Hematopoietic multipotent progenitor cell treated with erythropoietin and hydrocortisone succinate and interleukin-3 and kit ligand, for 17 days (in vitro differentiated cells): ENCODE measurements around the gene PBX1.

Experiments used
- DNase-seq: peaks from one replicate; pipeline ENCODE4 v3.0.0-alpha.2; 2015; ENCODE audit warnings: low spot score

Gene PBX1

DNA sequence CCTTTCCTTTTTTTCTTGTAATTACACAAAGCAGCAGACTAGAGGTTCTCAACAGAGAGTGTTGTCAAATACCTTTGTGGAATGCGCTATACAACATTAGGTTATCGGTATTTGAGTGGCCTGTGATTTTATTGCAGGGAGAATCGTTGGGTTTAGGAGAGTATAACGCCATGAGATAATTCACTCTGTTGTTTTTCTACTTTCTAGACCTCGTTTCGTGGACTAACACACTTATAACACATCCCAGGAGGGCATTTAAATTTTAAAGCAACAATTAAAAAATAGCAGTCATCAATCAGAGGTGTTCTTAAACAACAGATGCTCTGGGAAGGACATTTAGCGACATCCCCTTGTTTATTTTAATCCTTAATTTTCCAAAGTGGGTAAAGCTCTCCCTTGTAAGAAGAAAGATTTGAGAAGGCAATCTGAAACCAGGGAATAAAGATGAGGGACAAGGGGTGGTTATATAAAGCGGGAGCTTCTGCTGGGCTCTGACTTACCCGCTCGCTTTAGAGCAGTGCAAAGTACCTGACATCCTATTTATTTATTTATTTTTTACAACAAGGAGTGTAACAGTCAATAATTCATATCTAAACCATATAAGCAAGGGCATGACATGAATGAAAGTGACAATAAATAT, 4.9 kb downstream of the PBX1 start:
- DNase-seq = no peak

DNA sequence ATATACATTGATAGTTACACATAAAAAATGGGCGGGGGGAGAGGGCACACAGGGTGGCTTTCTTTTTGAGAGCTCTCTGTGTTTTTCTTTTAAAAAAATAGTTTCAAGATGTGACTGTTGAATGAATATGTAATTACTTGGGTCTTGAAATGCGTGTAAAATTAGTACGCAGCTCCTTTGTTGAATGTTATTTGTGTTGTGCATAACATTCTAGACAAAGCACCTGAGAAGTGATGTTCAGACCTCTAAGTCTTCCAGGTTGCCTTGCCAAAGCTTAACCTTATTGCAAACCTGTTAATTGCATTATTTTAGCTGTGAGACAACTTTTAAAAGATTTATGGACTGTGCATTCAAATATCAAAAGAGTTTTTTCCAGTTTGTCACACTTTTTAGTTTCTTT, 5.4 kb downstream of the PBX1 start:
- DNase-seq = no peak

DNA sequence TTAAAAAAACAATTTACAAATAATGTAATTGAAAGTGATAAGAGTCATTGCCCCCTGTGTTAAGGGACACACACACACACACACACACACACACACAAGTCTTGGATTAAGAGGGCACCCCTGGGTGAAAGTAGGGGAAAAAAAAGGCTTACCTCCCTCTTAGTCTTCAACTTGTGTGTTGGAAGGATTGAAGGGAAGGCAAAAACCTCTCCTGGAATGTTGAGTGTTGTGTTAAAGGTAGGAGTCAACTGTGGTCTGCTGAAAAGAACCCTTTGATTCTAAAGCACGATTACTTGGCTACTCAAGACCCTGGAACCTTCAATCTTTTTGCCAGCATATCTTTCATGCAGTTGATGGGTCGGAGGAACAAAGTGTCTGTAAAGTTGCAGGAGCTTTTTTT, 6.4 kb downstream of the PBX1 start:
- DNase-seq = no peak

DNA sequence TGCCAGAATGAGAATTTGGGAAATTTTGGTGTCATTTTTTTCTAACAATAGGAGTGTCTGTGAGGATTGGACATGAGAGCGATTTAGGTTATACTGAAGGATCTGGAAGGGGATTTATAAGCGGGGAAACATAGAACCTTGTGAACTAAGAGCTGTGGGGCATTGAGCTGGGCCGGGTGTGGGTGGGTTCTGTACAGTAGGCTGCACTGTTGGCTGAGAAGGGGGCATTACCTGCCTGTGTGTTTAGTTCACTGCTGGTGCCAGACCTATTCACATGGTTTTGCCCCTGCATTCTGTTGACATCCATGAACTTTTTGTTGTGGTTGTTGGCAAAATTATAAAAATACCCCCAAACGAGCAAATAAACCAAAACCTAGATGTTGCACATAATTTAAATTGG, 8.8 kb downstream of the PBX1 start:
- DNase-seq = no peak

DNA sequence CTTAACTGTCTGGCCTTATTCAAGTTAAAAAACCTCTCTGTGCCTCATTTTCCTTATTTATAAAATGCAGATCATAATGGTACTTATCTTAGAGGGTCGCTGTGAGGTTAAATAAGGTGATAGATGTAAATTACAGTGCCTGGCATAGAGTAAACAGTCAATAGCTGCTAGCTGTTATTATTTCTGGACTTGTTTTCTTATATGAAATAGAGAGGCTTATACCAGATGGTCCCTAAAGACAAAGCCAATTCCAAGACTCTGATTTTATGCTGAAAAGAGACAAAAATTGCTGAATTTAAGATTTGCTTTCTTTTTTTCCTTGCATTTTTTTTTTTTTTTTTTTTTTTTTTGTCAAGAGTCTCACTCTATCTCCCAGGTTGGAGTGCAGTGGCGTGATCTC, 10.3 kb downstream of the PBX1 start:
- no peak for DNase-seq

DNA sequence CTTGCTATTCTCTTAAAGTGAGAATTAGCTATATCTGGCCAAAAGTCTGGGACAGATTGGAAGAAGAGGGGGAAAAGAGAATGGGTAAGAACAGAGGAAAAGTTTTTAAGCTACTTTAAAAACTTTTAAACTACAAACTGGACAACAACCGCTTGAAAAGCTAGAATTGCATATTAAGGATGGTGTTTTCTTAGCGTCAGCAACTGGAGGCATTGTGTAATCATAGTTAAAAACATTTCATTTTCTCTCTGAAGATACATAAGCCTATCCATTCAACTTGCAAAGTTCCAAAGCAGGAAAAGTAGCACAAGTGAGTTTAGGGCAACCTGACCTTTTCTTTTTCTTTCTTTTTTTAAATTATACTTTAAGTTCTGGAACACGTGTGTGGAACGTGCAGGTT, 10.9 kb downstream of the PBX1 start:
- no peak for DNase-seq

DNA sequence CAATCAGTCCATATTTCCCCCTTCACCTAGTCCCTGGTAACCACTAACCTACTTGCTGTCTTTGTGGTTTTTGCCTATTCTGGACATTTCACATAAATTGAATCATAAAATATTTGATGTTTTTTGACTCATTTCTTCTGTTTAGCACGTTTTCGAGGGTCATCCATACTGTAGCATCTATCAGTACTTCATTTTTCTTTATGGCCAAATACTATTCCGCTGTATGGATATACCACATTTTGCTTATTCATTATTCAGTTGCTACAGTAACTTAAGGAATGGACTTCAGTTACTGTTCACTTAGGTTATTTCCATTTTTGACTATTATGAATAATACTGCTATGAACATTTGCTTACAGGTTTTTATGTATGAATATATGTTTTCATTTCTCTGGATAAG, 12.3 kb downstream of the PBX1 start:
- no peak for DNase-seq

DNA sequence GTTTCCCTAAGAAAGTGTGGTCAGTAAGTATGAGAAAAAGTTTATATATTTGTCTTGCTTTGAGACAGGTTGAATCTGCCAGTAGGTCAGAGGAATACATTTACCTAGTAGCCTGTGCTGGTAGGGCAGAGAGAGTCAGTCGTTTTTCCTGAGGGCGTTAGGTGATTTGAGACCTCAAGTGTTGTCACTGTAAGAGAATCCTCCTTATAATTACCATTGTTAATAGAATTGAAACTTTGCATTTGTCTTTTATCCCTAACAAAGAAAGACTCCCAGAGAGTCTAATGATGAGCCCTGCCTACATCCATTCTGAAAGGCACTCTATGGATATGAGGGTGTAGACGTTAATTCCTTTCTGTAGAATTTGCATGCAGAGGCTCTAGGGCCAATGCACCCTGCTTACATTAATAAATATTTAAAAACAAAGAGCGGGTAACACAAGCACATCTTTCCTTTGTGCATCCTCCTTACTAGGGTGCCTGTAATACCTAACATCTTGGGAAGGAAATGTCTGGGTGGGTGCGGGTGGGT, 16.4 kb downstream of the PBX1 start:
- DNase-seq = no peak

DNA sequence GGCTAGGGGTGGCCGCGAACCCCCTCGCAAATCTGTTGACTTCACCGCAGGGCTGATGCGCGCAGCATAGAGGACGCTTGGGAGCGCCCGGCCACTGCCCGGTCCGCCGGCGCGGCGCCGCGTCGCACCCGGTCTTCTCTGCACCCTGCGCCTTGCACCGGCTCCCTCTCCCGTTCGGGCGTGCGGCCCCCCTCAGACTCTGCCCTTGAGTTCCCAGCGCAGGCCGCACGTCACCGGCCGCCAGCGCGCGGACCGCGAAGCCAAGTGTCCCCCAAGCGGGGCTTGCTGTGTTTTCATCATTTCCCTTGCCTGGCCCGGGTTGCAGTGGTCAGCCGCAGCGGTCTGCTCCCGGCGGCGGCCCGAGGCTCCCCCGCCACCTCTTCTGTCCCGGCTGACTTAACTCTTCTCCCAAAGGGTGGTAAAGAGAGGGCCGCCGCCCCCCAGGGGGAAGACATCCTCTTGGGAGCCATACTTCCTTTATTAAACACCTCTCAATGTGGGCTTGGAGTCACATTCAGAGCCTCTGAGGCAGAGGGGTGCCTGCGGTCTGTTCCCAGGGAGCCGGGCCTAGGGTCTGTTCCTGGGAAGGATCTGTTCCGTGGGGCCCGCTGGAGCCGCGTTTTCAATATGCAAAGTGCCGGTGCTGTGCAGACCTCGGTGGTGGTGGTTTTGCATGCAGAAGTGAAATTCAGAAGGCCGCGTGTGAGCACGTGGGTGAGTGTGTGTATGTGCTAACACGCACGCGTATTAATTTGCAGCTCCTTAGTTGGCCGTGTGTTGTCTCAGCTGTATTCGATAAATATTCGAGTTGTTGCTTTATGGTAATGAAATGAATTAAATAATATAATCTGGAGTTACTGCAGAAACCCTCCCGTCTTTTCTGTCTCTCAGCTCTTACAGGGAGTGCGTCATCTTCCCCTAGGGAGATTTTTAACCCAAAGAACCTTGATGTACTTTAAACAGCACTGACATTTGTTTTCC, 17.6 kb downstream of the PBX1 start:
- DNase-seq = no peak

DNA sequence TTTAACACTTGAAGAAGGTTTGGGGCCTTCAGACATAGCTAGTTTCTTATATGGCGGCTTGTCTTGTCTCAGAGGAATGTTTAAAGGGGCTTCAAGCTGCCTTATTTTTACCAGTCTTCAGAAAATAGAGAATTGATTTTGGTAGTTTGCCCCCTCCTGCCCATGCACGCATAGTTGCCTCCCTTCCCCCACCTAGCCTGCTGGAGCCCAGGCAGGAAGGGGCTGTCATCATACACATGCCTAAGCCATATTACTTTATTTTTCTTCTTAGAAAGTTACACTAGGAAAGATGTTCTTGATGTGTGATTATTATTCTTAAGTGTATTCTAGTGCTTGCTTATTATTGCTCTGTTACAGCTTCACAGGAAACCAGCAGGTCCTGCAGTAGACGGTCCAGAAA, 18.3 kb downstream of the PBX1 start:
- DNase-seq = no peak

DNA sequence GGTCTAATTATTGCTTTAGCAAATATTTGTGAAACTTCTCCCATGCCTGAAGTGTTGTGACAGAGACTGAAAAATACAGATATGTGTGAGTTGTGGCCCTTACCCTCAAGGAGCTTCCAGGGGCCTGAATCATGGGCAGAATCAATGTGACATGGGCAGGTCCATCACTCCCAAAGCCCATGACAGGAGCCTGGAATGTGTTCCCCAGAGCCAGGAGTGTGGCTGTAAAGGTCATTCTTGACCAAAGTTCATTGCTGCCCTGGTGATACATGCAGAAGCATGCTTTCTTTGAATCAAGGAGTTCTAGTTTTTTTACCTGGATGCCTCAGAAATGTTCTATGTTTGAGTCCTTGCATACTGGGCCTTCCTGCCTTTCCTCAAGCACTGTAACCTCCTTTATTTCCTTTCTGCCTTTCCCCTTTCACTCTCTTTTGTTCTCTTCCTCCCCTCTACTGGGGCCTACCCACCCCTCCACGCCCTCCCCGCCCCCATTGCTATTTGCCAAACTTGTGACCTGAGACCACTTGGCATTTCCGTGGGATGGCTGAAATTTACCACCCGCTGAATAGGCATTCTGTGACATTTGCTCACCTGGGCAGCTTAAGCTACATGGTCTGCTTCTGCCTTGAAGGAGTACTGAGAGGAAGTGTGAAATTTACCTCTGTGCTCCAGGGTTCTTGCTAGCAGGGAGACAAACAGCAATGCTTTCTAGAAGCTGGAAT, 19.7 kb downstream of the PBX1 start:
- no peak for DNase-seq

DNA sequence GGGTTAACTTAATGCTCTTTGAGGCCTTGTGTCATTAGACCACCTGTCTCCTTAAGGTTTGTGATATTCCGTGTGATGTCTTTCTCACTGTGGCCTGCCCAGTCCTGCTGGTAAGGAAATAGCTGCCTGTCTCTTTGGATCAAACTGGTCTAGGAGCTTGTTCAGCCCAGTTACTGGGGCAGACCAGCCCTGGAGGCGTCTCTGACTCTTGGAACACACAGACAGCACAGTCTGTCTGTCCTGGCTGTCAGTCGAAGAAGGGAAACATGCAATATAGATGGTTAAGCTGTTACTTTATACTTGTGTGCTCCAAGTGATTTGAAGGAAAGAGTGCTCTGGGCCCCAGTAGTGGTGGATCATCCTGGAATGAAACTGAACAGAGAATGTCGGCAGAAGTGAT, 20.4 kb downstream of the PBX1 start:
- DNase-seq = no peak

DNA sequence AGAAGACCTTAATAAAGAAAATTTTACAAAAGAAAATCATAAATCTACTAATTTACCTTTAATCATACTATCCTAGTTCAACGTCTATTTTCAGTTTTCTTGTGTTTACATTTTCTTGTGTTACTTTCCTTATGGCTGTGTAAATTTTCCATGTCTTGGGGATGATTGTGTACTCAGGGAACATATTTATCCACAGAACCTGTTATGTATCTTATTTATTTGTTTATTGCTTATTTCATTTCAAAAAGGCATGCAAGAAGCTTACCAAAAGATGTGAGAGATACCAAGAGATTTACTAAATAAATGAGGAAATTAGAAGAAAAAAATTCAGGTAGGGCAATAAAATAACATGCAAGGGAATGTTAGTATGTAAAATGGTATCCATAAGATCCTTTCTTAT, 22.8 kb downstream of the PBX1 start:
- no peak for DNase-seq

DNA sequence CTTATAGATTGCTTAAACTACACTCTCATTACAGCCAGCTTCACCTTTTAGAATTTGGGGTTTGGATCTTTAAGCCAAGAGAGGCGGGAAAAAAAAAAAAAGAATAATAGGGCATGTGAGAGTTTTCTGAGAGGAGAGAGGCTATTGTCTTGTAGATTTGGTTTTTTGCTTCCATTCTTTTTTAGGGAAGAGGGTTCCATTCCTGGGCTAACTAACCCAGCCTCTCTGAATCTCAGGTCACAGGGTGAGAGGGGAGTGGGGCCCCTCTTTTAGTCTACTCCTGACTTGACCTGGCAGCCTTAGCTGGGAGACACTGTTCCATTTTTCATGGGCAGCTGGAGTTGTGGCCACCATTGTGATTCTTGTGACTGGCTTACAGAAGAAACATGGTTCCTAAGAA, 24.2 kb downstream of the PBX1 start:
- DNase-seq = no peak

DNA sequence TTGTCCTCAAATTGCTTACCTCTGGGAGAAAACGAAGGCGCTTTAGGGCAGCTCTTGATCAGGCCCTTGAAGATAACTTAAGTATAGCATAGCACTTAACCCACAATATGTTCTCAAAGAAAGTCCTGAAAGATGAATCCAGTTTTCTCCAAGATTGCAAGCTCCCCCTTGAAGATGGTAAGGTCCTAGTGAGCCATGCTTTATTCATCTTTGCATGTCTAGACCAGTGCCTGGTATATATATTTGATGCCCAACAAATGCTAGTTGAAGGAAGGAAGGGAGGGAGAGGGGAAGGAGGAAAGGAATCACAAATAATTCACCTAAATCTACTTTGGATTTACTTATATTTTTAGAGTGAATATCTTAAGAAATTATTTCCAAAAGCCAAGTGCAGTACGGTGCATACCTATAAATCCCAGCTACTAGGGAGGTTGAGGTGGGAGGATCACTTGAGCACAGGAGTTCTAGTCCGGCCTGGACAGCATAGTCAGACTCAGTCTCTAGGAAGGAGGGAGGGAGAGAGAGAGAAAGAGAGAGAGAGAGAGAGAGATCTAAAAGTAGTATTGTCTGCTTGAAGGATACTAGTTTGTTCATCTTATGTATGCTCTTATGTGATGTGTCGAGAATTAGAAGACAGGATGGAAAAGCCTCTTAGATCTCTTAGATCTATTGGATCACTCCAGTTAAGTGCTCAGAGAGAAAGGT, 25.0 kb downstream of the PBX1 start:
- DNase-seq = no peak

DNA sequence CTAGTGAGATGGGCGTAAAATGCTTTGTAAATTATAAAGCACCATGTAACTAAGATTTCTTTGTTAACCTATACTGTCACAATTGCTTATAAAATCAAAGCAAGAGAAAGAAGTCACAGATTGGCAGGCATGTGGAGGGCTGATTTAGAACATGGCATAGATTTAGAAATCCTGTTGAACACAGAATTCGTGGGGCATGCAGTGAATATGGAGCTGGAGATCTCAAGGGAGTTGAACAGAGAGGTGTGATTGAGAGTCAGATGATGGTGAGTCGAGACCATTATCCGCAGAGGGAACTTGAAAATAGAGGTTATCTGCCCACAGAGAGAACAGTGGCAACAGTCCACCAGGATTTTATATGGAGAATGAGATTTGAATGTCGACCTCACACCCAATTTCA, 27.6 kb downstream of the PBX1 start:
- DNase-seq = no peak

DNA sequence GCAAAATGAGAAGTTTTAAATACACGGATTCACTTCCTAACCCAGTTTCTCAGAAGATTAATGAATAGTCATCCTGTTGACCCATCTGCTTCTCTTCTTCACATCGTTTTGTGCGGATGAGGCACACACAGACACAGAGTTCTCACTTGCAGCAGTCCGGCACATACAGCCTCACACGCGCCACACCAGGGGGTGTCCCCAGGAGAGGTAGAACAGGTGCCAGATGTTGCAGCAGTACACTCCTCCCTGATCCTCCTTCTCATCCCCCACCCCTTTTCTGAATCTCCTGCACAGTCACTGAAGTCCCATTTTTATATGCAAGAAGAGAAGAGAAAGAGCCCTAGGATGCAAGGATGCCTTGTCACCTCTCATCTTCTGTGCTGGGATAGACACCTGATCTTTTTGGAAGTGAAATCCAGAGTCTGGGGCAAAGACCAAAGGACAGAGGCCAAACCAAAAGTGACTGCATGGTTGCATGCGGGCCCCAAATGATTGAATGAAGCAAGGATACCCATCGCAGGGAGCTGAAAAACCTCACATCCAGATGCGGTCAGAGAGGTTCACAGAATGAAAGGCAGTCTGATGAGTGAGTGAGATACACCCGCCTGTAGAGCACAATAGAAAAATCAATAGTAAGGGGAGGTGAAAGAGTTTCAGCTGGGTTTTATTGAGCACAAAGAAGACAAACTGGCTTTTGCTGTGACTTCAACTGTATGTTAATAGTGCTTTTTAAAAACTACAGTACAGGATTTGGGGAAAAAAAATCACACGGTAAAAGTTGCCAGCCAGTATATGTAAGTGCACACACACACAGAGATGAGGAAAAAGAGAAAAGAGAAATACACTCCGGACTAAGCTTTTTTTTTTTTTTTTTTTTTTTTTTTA, 28.9 kb downstream of the PBX1 start:
- no peak for DNase-seq

DNA sequence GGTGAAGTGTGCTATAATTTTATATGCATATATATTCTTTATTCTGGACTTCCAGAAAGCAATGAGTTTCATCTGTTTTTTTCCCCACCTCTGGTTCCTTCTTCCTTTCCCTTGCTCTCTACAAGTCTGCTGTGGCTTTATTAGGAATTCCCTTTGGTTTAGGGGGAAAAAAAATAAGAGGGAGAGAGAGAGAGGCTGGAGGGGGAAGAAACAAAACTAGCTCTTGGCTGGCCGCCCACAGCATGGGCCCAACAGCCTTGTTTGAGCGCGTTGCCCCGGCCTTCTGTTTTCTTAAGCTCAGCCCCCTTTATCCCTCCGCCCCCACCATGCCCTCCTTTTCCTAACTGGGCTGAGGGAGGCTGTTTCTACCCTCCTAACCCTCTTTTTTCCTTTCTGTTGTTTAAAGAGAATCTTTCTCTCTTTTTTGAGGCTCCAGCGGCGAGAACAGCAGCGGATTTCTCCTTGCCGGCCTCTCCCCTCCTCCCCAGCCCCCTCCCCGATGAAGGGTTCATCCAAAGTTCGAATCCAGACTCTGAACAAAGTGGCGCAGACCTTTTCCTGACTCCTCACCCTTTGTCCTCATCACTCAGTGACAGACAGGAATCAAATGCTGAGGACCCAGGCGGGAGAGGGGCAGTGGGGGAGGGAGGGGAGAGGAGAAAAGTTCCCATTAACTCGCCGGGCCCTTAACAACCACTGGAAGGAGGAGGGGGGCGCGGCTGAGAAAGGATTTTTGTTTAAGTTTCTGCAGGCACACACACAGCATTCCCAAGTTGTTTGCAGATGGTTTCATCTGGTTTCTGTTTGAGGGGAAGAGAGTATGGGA, 29.7 kb downstream of the PBX1 start:
- DNase-seq = no peak

DNA sequence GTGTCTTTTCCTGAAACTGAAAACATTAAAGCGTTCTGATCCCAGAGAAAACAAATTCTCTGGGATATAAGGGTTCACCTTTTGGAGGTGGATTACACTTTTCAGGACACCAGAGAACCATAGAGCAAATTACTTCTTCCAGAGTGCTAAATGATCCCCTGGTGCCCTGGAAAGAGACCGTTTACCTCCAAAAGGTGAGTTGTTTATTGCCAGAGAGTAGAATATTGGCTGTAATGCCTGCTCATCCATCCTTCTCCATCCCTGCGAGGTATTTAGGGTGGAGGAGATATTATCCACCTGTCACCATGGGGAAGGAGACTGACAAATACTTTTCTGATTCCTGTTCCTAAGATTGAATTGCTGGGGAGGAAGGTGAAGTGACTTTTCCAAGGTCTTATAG, 30.4 kb downstream of the PBX1 start:
- DNase-seq = no peak

DNA sequence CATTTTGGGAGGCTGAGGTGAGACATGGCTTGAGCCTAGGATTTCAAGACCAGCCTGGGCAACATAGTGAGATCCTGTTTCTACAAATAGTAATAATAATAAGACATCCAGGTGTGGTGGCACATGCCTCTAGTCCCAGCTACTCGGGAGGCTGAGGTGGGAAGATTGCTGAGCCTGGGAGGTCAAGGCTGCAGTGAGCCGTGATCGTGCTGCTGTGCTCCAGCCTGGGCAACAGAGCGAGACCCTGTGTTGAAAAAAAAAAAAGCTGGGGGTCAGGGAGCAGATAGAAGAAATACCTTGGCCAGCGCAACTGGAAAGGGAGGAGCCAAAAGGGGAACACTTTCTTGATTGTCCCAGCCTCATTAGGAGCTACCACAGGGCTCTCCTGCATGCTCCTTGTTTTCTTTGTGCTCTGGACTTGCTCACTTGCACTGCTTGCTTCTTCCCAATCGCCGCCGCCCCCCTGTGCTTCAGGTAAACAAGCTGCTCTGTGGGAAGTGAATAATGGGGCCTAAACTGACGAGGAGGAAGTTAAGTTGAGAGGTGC, 31.1 kb downstream of the PBX1 start:
- no peak for DNase-seq
